Cardiac muscle cell (in vitro differentiated cells and primary cell): ENCODE results near the gene AVPI1. TPM values are rescaled to one million over a fixed set of nuclear protein-coding genes. Genes with fewer than 3 reads are reported as not detected.

Source experiments
- DNase-seq, 2 donors: peaks; one replicate each; pipeline versions ENCODE4 v3.0.0 to v3.0.0-alpha.2; 2010 to 2017; ENCODE audit warnings: low read depth in 1 of 2, low spot score in 1 of 2
- H3K27ac ChIP-seq: fragments of 200-600 bp; sonication (generic); 2 replicates; pipeline ENCODE4 v1.5.1; 2016
- H3K27me3 ChIP-seq: fragments of 200-600 bp; sonication (generic); 2 replicates; pipeline ENCODE4 v1.6.0; 2016; ENCODE audit warnings: control low read depth
- H3K36me3 ChIP-seq: fragments of 200-600 bp; sonication (generic); 2 replicates; pipeline ENCODE4 v1.5.1; 2016; ENCODE audit warnings: control low read depth
- H3K4me1 ChIP-seq: fragments of 200-600 bp; sonication (generic); 2 replicates; pipeline ENCODE4 v1.8.1; 2017; ENCODE audit warnings: low read depth, mild to moderate bottlenecking, mixed run types
- H3K4me3 ChIP-seq: fragments of 200-600 bp; sonication (generic); 2 replicates; pipeline ENCODE4 v1.5.1; 2016; ENCODE audit warnings: mild to moderate bottlenecking
- H3K9me3 ChIP-seq: fragments of 200-600 bp; sonication (generic); 2 replicates; pipeline ENCODE4 v1.5.1; 2017; ENCODE audit warnings: low read depth, mild to moderate bottlenecking, control low read depth
- CTCF ChIP-seq: IDR thresholded peaks from 2 replicates; pipeline ENCODE4 v1.5.1; 2012; ENCODE audit warnings: low read depth, mild to moderate bottlenecking, low read length
- polyA plus RNA-seq: library from polyadenylated mRNA; unstranded; fragments of >200 nt; fragmentation: Nextera tagmentation; extraction: Ambion mirVana; gene quantifications from 2 replicates; pipeline ENCODE4 v1.2.1, GENCODE V29; 2016
- total RNA-seq: library from RNA; depleted of rRNA; stranded (reverse); fragments of >200 nt; gene quantifications from 2 replicates; pipeline ENCODE4 v1.2.3, GENCODE V29; 2016

The AVPI1 gene
- total and polyA plus RNA-seq, 2 experiments from 2014 or later = 8.7 to 15.8 TPM

GRCh38 chr10:97715259-97715874 lies 28.3 kb upstream of the AVPI1 start:
- Histone ChIP-seq H3K36me3 (no peaks in the 10 kb centered on the region), H3K27me3 (no peaks in the 10 kb centered on the region), H3K4me3 (no peak overlapping the region), H3K9me3 (no peaks in the 10 kb centered on the region), H3K4me1 (peaks cover 3% of the 10 kb centered on the region), H3K27ac (no peak overlapping the region)
- TF ChIP-seq CTCF = no peak
- DNase-seq = no peak

GRCh38 chr10:97714401-97715258 lies 27.6 kb upstream of the AVPI1 start:
- H3K27ac ChIP-seq = peak overlapping the region; percentile 63
- H3K27me3 ChIP-seq = no peaks in the 10 kb centered on the region
- peak overlapping the region; percentile 37 for H3K4me3 ChIP-seq
- peaks cover 7% of the 10 kb centered on the region for H3K4me1 ChIP-seq
- no peak for TF ChIP-seq CTCF
- H3K9me3 ChIP-seq = no peaks in the 10 kb centered on the region
- H3K36me3 ChIP-seq = no peaks in the 10 kb centered on the region
- DNase-seq = peak; percentile 68 to 80

- Histone ChIP-seq H3K9me3 (no peaks in the 10 kb centered on the region), H3K4me1 (peaks cover 11% of the 10 kb centered on the region), H3K4me3 (peak overlapping the region; percentile 37), H3K27me3 (no peaks in the 10 kb centered on the region), H3K36me3 (no peaks in the 10 kb centered on the region), H3K27ac (peak overlapping the region; percentile 63)
- peak; percentile 36 for TF ChIP-seq CTCF
- DNase-seq = peak; percentile 75
Measured at GRCh38 chr10:97713826-97714400, 26.9 kb upstream of the AVPI1 start.

GRCh38 chr10:97713339-97713825 lies 26.3 kb upstream of the AVPI1 start, which contains the start of gene MARVELD1:
TSS of gene MARVELD1 (plus strand) at chr10:97713730. CDS start at chr10:97713877, 147 bp downstream.
- peak; percentile 55 to 91 for DNase-seq
- Histone ChIP-seq H3K9me3 (no peaks in the 10 kb centered on the region), H3K36me3 (no peaks in the 10 kb centered on the region), H3K27ac (peak within 1 kb of the TSS; percentile 63), H3K4me1 (peaks cover 11% of the 10 kb centered on the region), H3K4me3 (peak within 1 kb of the TSS; percentile 37), H3K27me3 (no peaks in the 10 kb centered on the region)
- no peak for TF ChIP-seq CTCF

GRCh38 chr10:97711640-97712572 lies 24.9 kb upstream of the AVPI1 start:
- no peaks in the 10 kb centered on the region for H3K27me3 ChIP-seq
- H3K4me1 ChIP-seq = peaks cover 11% of the 10 kb centered on the region
- H3K9me3 ChIP-seq = no peaks in the 10 kb centered on the region
- DNase-seq = no peak
- H3K4me3 ChIP-seq = no peak overlapping the region
- no peak overlapping the region for H3K27ac ChIP-seq
- no peaks in the 10 kb centered on the region for H3K36me3 ChIP-seq
- TF ChIP-seq CTCF = no peak
